Stimulated activated CD4-positive, alpha-beta T cell treated with anti-CD3 and anti-CD28 coated beads, Interleukin-2, amount 100 ng/mL, for 4 hours (primary cell): ENCODE data around the gene NME7.
"Not testable (repeated sequence)": the region's sequence is repeated elsewhere in the genome, so short reads cannot be mapped to it uniquely, and the experiment has no call there.

Experiments
- DNase-seq: peaks from one replicate; pipeline ENCODE4 v3.0.0-alpha.2; 2020; ENCODE audit warnings: low read depth

Gene NME7

DNA sequence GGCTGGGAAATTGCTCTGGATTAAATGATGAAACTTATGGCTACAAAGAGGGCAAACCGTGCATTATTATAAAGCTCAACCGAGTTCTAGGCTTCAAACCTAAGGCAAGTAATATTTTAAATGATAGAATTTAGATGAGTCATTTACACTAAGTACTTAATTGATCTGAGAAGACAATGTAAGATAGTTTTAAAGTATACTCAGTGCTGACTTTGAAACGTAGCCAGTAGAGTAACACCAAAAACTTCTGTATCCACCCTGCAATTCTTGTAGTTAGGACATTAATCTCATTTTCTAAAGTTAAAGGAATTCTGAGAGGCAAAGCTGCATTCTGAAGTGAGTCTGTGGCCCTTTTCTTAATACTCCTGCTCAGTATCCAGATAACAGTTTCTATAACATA is 240.3 kb downstream of the NME7 start:
- DNase-seq: no peak

DNA sequence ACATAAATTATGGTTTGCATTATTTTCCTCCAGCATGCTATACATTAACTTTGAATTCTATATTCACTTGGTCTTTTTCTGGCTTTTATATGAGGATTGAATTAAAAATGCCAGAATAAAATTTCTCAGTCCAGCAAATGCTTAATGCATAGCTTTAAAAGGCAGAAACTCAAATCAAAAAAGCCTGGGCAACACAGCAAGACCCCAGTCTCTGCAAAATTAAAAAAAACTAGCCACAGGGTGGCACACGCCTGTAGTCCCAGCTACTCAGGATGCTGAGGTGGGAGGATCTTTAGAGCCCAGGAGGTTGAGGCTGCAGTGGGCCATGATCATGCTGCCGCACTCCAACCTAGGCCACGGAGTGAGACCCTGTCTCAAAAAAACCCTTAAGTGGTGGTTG is 241.3 kb downstream of the NME7 start:
- DNase-seq: no peak

GRCh38 chr1:169125597-169125996 is 242.0 kb downstream of the NME7 start:
- DNase-seq: not testable (repeated sequence)

GRCh38 chr1:169124459-169124858 is 243.1 kb downstream of the NME7 start:
- DNase-seq: no peak

GRCh38 chr1:169122976-169123375 is 244.6 kb downstream of the NME7 start:
- no peak for DNase-seq

GRCh38 chr1:169121146-169121923 is 246.3 kb downstream of the NME7 start:
- no peak for DNase-seq

GRCh38 chr1:169120066-169120465 is 247.5 kb downstream of the NME7 start:
- DNase-seq: no peak

DNA sequence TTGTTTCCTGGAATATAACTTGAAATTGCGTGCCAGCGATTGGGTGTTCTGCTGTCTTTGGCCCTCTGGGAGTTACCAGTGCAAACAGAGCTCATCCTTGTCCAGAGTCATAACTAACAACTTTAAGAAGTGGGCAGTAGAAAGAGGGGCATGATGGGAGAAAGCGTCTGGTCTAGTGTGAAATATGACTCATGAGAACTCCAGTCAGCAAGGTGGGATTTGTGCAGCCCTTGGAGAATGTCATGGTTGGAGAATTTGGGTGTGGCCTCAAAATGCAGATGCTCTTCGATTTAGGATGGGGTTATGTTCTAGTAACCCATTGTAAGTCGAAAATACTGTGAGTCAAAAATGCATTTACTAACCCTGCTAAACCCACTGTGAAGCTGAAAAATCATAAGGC is 248.2 kb downstream of the NME7 start:
- DNase-seq: no peak

DNA sequence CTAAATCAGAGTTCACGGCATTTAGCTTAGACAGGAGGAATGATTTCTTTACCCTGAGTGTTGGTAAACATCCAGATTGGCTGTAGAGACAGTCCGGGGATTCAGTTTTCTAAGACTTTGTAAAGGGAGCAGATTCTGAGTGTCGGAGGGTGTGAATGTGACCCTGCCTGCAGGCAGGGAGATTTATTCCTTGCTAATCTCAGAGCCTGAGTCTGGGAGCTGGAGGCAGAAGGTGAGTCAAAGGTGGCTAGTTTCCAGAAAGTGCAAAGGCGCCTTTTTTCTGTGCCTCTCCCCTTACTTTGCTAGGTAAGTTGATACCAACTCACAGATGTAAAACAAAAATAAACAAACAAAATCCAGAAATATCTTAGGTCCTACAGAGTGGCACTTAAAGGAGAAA is 249.4 kb downstream of the NME7 start:
- DNase-seq: no peak

DNA sequence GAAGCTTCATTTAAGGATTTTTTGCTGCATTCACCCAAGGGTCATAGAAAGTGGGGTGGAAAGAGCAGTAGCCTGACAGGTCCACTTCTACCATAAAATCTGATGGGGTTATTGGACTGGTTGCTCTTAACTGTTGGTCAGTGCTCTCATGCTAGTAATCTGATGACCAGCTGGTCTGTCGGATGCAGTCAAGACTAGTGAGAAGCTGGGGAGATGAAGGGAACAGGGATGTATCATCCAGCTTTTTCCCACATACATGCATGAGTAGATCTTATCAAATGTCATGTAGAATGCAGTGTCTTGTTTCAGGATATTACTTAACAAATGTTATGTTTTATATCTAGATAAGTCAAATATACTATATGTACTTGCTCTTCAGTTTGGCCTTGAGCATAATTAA is 250.0 kb downstream of the NME7 start:
- DNase-seq: no peak

DNA sequence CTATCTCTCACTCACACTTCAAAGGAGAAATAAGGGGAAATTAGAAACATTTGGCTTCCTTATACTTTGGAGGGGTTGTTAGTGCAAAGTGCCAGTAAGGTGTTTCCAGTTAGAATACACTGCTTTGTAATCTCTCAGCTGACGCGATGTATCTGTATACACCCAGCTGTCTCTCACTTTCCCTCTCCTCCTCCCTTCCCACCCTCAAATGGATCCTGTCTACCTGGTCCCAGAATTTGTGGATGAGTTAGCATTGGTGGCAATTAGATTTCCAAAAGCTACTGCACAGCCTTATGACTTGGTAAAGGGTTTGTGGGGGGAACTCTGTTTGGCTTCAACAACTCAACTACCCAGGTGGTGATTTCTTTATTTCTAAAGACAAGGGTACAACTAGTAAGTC is 250.6 kb downstream of the NME7 start:
- DNase-seq: no peak

- no peak for DNase-seq
Observed at GRCh38 chr1:169115891-169116585, 251.6 kb downstream of the NME7 start.

DNA sequence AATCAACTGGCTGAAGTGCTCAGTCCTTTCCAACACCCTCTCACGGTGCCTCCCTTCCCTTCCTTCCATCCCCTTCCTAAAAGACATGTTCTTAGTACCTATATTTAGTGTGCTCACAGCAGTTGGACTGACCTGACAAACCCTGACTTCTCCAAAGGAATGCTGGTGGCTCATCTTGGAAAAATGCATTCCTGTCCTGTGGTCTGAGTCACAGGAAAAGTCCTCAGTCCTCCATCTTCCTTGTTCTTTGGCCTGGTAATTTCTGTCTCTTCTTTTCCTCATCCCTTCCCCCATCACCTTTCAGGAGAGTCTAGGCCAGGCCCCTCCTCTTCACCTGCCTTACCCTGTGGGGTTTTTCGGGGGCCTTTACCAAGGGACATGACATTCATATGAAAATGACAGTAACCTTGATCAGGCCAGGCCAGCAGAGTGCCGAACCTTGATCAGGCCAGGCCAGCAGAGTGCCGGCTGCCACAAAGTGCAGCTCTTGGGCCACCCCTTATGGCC is 253.9 kb downstream of the NME7 start:
- no peak for DNase-seq

DNA sequence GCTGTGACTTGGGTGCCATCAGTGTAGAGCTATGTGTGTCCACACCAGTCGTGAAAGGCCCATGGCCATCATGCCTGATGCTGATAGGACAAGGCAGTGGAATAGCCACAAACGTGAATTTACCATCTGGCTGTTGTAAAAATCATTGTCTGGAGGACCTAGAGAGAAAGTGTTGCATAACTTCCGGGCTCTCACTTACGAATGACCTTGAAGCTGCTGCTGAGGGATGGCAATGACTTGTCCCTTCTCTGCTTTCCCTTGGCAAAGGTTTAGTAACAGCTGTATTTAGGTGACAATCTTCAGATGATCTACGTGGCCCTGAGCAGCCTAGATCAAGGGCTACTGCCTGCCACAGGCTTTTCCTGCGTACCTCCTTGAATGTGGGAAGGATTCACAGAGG is 255.4 kb downstream of the NME7 start:
- no peak for DNase-seq

GRCh38 chr1:169111472-169111871 is 256.1 kb downstream of the NME7 start:
- no peak for DNase-seq

DNA sequence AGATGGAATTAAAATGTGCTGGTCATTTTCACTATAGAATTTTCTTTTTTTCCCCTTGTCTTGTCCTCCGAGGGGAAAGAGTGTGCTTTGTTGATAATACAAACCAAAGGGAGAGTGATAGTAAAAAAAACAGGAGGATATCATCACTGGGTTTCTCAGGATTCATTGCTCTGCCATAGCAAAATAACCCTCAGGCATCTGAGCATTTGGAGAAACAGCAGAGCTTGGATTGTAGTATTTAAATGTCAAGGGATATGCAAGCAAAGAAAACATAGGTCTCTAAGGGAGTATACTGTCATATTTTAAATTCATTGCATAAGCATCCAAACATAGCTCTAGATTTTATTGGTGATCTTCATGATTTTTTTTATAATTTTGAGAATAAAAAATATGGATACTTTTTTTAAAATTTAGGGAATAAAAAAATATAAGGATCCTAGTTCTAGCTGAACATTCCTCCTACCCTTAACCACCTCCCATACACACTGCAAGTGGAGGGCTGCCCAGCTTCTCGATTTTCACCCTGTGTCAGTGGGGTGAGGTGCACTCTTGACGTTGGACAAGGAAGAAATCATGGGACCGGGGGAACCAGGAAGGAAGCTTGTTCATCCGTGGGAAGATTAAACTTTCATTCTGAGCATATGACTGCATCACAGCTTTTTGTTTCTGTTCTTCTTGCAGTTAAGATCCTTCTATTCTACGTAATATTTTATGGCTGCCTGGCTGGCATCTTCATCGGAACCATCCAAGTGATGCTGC is 256.7 kb downstream of the NME7 start:
- DNase-seq: no peak

DNA sequence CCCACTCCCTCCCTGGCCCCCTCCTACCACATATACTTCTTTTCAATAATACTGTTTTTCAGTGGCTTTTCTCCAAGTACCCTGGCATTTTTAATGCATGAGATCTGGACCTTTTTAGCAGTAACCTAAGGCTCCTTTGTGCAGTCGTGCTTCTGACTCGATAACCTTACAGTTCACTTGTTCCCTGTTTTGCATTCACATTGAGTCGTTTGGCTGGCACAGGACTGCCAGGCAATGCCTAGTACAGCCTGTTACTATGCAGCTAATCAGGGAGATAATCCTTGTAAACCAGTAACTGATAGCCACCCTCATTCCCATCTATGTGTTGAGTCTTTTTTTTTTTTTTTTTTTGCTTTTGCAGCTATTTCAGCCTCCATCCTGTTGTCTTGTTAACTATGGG is 257.4 kb downstream of the NME7 start:
- no peak for DNase-seq

DNA sequence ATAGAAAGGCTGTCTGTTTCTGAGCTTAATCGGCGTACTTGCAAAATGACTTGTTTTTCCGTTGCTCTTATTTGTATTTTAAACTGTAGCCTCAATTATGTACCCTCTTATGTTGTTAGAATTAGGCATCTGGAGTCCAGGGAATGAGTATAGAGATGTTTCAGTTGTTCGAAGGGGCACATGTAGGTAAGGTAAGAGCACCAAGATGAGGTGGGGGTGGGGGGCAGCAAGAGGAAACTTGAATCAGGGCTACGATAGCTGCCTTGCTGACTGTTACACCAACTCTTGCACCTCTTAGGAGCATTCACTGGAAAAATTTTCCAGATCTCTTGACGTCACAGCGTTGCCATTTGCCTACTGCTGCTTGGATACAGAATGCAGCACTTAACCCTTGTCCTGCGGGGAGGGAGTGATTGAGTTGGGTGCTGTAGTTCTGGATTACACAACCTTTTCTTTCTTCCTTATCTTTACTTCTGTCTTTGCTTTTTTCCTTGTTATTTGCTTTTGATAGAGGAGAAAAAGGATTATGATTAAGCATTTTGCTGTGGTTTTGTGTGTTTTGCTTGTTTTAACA is 257.9 kb downstream of the NME7 start:
- DNase-seq: no peak

DNA sequence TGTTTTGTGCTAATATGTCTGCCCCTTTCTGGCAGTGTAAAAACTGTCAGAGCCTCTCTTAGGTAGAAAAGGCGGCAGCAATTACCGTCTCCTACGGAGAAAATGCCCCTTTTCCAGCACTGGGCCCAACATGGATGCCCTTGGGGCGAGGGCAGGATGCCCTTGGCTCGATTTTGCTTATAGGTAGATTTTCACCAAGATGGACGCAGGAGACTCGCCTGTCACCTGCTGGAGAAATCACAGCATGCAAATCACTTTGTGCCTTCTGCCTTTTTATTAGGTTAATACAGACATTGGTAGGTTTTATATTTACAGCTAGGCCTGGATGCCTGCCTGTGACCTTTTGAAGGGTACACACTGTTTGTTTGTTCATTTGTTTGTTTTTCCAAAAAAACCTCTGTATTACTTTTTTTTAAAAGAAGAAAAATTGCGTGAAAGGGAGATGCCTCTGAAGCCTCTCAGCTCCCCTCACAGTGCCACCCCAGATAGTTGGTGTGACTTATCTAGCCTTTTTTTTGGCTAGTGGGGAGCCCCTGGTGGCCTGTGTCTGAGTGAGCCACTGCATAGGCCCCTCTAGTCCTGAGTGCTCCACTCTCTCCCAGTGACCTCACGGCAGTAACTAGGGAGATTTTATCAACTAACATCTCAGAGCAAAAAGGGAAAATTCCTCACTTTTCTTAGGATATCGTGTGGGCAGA is 258.6 kb downstream of the NME7 start:
- no peak for DNase-seq

GRCh38 chr1:169108223-169108622 is 259.4 kb downstream of the NME7 start:
- DNase-seq: no peak

GRCh38 chr1:169107603-169108208 is 259.9 kb downstream of the NME7 start:
- no peak for DNase-seq
